ENCODE results near the gene FTCD. TPM values are rescaled to one million over a fixed set of nuclear protein-coding genes. Genes with fewer than 3 reads are reported as not detected.
A peak's percentile ranks its signal among the peaks of the same experiment; 100 is the strongest.

The FTCD gene
- total RNA-seq, 4 donors from 2014 or later, result not detected

GRCh38 chr21:46126309-46127238 is 28.8 kb downstream of the FTCD start:
- H3K27me3 ChIP-seq, result no peaks in the 10 kb centered on the region
- WGBS, result 88% methylated on average over 9 of the region's 32 CpGs
- peaks cover 65% of the 10 kb centered on the region for H3K36me3 ChIP-seq
- no peak overlapping the region for H3K4me3 ChIP-seq
- H3K9me3 ChIP-seq, result no peaks in the 10 kb centered on the region
- no peak overlapping the region for H3K27ac ChIP-seq
- TF ChIP-seq EP300 (IDR thresholded peaks at IDR 0.05) (no peak), POLR2AphosphoS5 (IDR thresholded peaks at IDR 0.05) (no peak), POLR2A (IDR thresholded peaks at IDR 0.05) (no peak)
- TF ChIP-seq, protein P1, sequence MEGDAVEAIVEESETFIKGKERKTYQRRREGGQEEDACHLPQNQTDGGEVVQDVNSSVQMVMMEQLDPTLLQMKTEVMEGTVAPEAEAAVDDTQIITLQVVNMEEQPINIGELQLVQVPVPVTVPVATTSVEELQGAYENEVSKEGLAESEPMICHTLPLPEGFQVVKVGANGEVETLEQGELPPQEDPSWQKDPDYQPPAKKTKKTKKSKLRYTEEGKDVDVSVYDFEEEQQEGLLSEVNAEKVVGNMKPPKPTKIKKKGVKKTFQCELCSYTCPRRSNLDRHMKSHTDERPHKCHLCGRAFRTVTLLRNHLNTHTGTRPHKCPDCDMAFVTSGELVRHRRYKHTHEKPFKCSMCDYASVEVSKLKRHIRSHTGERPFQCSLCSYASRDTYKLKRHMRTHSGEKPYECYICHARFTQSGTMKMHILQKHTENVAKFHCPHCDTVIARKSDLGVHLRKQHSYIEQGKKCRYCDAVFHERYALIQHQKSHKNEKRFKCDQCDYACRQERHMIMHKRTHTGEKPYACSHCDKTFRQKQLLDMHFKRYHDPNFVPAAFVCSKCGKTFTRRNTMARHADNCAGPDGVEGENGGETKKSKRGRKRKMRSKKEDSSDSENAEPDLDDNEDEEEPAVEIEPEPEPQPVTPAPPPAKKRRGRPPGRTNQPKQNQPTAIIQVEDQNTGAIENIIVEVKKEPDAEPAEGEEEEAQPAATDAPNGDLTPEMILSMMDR (IDR thresholded peaks at IDR 0.05), result no peak
- DNase-seq (ENCODE audit: low spot score in 2 of 2), result peak; percentile 62 to 76
- no peaks in the 10 kb centered on the region for H3K4me1 ChIP-seq

GRCh38 chr21:46125846-46126301 is 29.5 kb downstream of the FTCD start:
- peaks cover 72% of the 10 kb centered on the region for H3K36me3 ChIP-seq

DNA sequence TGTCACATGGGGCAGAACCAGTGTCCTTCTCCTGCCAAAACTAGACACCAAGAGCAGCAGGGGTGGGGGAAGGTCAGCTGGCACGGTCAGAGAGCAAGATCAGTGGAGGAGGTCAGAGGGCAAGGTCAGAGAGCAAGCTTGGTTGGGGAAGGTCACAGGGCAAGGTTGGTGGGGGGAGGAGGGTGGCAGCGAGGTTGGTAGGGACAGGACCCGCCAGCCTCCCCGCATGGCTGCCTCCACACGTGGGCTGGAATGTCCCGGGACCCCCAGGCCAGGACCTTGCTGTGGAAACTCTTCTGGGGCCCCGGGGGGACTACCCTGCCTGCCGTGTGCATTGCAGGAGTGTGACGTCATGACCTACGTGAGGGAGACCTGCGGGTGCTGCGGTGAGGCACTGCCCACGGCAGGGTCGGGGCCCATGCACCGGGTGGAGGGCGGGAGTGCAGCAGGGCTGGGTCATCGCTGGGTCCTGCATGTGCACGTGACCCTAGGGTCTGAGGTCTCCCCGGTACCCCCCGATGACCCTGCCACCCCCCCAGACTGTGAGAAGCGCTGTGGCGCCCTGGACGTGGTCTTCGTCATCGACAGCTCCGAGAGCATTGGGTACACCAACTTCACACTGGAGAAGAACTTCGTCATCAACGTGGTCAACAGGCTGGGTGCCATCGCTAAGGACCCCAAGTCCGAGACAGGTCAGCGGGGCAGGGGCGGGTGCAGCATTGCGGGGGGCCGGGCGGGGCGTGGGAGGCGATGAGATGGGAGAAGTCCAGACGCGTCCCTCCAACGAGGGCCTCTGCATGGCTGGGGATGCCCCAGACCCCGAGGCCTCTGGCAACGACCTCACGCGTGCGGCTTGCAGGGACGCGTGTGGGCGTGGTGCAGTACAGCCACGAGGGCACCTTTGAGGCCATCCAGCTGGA is 30.2 kb downstream of the FTCD start:
- Histone ChIP-seq H3K4me3 (no peak overlapping the region), H3K36me3 (peaks cover 79% of the 10 kb centered on the region), H3K4me1 (no peaks in the 10 kb centered on the region), H3K27ac (no peak overlapping the region), H3K9me3 (no peaks in the 10 kb centered on the region), H3K27me3 (no peaks in the 10 kb centered on the region)
- DNase-seq (ENCODE audit: low spot score in 2 of 2), result peak; percentile 46 to 77
- WGBS, result 87% methylated on average over 28 of the region's 49 CpGs
- TF ChIP-seq POLR2AphosphoS5 (IDR thresholded peaks at IDR 0.05) (no peak), POLR2A (IDR thresholded peaks at IDR 0.05) (no peak), EP300 (IDR thresholded peaks at IDR 0.05) (no peak)
- TF ChIP-seq, protein P1 (IDR thresholded peaks at IDR 0.05), result no peak

More at GRCh38 chr21:46125846-46126301, 29.5 kb downstream of the FTCD start:
- Histone ChIP-seq H3K4me1 (no peaks in the 10 kb centered on the region), H3K27me3 (no peaks in the 10 kb centered on the region), H3K9me3 (no peaks in the 10 kb centered on the region), H3K27ac (no peak overlapping the region), H3K4me3 (no peak overlapping the region)
- TF ChIP-seq, protein P1 (IDR thresholded peaks at IDR 0.05), result no peak
- TF ChIP-seq POLR2AphosphoS5 (IDR thresholded peaks at IDR 0.05) (no peak), EP300 (IDR thresholded peaks at IDR 0.05) (no peak), POLR2A (IDR thresholded peaks at IDR 0.05) (no peak)
- WGBS, result 93% methylated on average over 36 of the region's 47 CpGs
- peak; percentile 59 to 71 for DNase-seq (ENCODE audit: low spot score in 2 of 2)

GRCh38 chr21:46124083-46124925 is 31.1 kb downstream of the FTCD start:
- TF ChIP-seq POLR2A (IDR thresholded peaks at IDR 0.05) (no peak), POLR2AphosphoS5 (IDR thresholded peaks at IDR 0.05) (no peak), EP300 (IDR thresholded peaks at IDR 0.05) (no peak)
- TF ChIP-seq, protein P1 (IDR thresholded peaks at IDR 0.05), result no peak
- H3K4me3 ChIP-seq, result no peak overlapping the region
- no peaks in the 10 kb centered on the region for H3K27me3 ChIP-seq
- WGBS, result 92% methylated on average over 7 of the region's 16 CpGs
- H3K9me3 ChIP-seq, result no peaks in the 10 kb centered on the region
- DNase-seq (ENCODE audit: low spot score in 2 of 2), result peak; percentile 62 to 71
- H3K27ac ChIP-seq, result no peak overlapping the region
- H3K36me3 ChIP-seq, result peaks cover 84% of the 10 kb centered on the region
- H3K4me1 ChIP-seq, result no peaks in the 10 kb centered on the region

Measured in suprapubic skin (tissue), 4 donors.